GM12864 (cell line): ENCODE results near the gene PSME1.

Experiments
- DNase-seq: peaks from one replicate; pipeline ENCODE4 v3.0.0-alpha.2; 2011; ENCODE audit warnings: low read depth
- H3K4me3 ChIP-seq: 2 replicates; pipeline ENCODE4 v1.5.1; 2011; ENCODE audit warnings: mild to moderate bottlenecking, low read depth, low read length, control low read depth
- CTCF ChIP-seq: IDR thresholded peaks from 2 replicates; pipeline ENCODE4 v1.5.1; 2011; ENCODE audit warnings: low read depth, mild to moderate bottlenecking, moderate library complexity, low read length, control low read depth, inconsistent platforms; ENCODE audit errors: missing control alignments

PSME1 gene

GRCh38 chr14:24186831-24187538, 51.0 kb downstream of the PSME1 start:
- DNase-seq, result no peak
- H3K4me3 ChIP-seq, result no peak overlapping the region
- TF ChIP-seq CTCF, result no peak

- peak overlapping the region; percentile 83 for H3K4me3 ChIP-seq
- DNase-seq, result no peak
- TF ChIP-seq CTCF, result no peak
Observed at GRCh38 chr14:24187539-24187915, 51.5 kb downstream of the PSME1 start.
